K562 (cell line): Measurements from ENCODE around the gene MFNG. TPM values are rescaled to one million over a fixed set of nuclear protein-coding genes. Genes with fewer than 3 reads are reported as not detected.

ENCODE experiments used
- ATAC-seq: fragments of 200-7000 bp; cut with Tn5 transposase; 3 replicates; pipeline ENCODE4 v1.9.1; 2020; ENCODE audit warnings: moderate library complexity
- BruUV-seq: library from RNA; stranded (reverse); fragments of 400-500 nt; replicated peaks from 2 replicates; lab custom pipeline; 2021; lab: Mats Ljungman, UMichigan
- CTCF ChIA-PET: fragments of 300-600 bp; formaldehyde crosslinking; extraction: SDS; loops from one replicate; lab custom pipeline; 2021; ENCODE audit warnings: low intra/inter-chr PET ratio; lab: Yijun Ruan, JAX
- POLR2A ChIA-PET: fragments of 300-600, 350-650 bp; sonication (Branson Sonifier 250); formaldehyde crosslinking; extraction: SDS; loops from one replicate; lab custom pipeline; 2021; ENCODE audit warnings: antibody characterized with exemption, inconsistent platforms; lab: Yijun Ruan, JAX
- DNase-seq, 4 experiments: peaks; one replicate each; pipeline versions ENCODE4 v3.0.0 to v3.0.0-alpha.2; 2011 to 2018; ENCODE audit warnings: low spot score in 3 of 4, mixed read lengths in 3 of 4; ENCODE audit errors: extremely low read depth in 1 of 4
- FAIRE-seq: peaks from 2 replicates; lab custom pipeline; 2011; peaks lifted over from hg19 to GRCh38; lab: Jason Lieb, UNC
- H2AFZ ChIP-seq: 2 replicates; pipeline ENCODE4 v1.6.0; 2011; ENCODE audit warnings: low read depth, low read length, control low read depth, inconsistent platforms
- H3K27ac ChIP-seq: fragments of 200-600 bp; 3 replicates; pipeline ENCODE4 v1.8.0; 2011; ENCODE audit warnings: low read depth, mild to moderate bottlenecking, control low read depth, inconsistent platforms, low read length, moderate library complexity, mixed read lengths; ENCODE audit errors: extremely low read depth
- H3K27me3 ChIP-seq, 2 experiments: fragments of 300-600 bp in 1 of 2; 2 replicates in 1 of 2; 3 replicates in 1 of 2; pipeline versions ENCODE4 v1.6.0 to v1.8.0; 2011; ENCODE audit warnings: inconsistent platforms in 2 of 2, low read length in 2 of 2, mild to moderate bottlenecking in 1 of 2, mixed read lengths in 1 of 2, moderate library complexity in 1 of 2; ENCODE audit not compliant: control insufficient read depth in 2 of 2, insufficient read depth in 2 of 2
- H3K36me3 ChIP-seq: fragments of 300-600 bp; 3 replicates; pipeline ENCODE4 v1.8.0; 2011; ENCODE audit warnings: mild to moderate bottlenecking, low read length, inconsistent platforms; ENCODE audit not compliant: control insufficient read depth, insufficient read depth
- H3K4me1 ChIP-seq, 2 experiments: fragments of 200-600 bp in 1 of 2; replicated peaks in 1 of 2; 2 replicates in 1 of 2; 3 replicates in 1 of 2; pipeline versions ENCODE4 v1.5.1 to v1.8.0; 2011; ENCODE audit warnings: inconsistent platforms in 2 of 2, low read length in 2 of 2, mild to moderate bottlenecking in 1 of 2, mixed read lengths in 1 of 2, moderate library complexity in 1 of 2; ENCODE audit not compliant: control insufficient read depth in 2 of 2, insufficient read depth in 2 of 2
- H3K4me2 ChIP-seq: 2 replicates; pipeline ENCODE4 v1.6.1; 2011; ENCODE audit warnings: low read length, control low read depth, inconsistent platforms, mixed read lengths; ENCODE audit not compliant: insufficient read depth
- H3K4me3 ChIP-seq: fragments of 200-600 bp; sonication (generic), shearing (Covaris generic); 2 replicates; pipeline ENCODE4 v1.5.1; 2016; ENCODE audit warnings: control low read depth, inconsistent platforms
- H3K79me2 ChIP-seq: fragments of 200-600 bp; 3 replicates; pipeline ENCODE4 v1.8.0; 2011; ENCODE audit warnings: low read length, inconsistent platforms; ENCODE audit not compliant: control insufficient read depth, insufficient read depth
- H3K9ac ChIP-seq, 2 experiments: 2 replicates each; pipeline versions ENCODE4 v1.6.0 to v1.6.1; 2011; ENCODE audit warnings: low read depth in 2 of 2, low read length in 2 of 2, control low read depth in 1 of 2, inconsistent platforms in 1 of 2, mild to moderate bottlenecking in 1 of 2, mixed read lengths in 1 of 2; ENCODE audit not compliant: insufficient read depth in 1 of 2
- H3K9me1 ChIP-seq: one replicate; pipeline ENCODE4 v1.6.0; 2011; ENCODE audit warnings: inconsistent platforms, mild to moderate bottlenecking, low read length, moderate library complexity; ENCODE audit not compliant: control insufficient read depth, insufficient read depth
- H3K9me3 ChIP-seq: replicated peaks from 2 replicates; pipeline ENCODE4 v1.5.1; 2011; ENCODE audit warnings: low read depth, low read length, inconsistent platforms; ENCODE audit not compliant: control insufficient read depth, insufficient read depth
- H4K20me1 ChIP-seq: replicated peaks from 2 replicates; pipeline ENCODE4 v1.6.1; 2011; ENCODE audit warnings: low read length, inconsistent platforms, mixed read lengths; ENCODE audit not compliant: control insufficient read depth, insufficient read depth
- ATF3 ChIP-seq, 2 experiments: fragments of 450-650 bp in 1 of 2; sonication (generic) in 1 of 2; formaldehyde crosslinking in 1 of 2; IDR thresholded peaks in 1 of 2; conservative IDR thresholded peaks in 1 of 2; 2 replicates each; pipeline versions ENCODE4 v1.6.1 to v1.8.1; 2016 to 2023; ENCODE audit warnings: mild to moderate bottlenecking in 2 of 2, moderate library complexity in 2 of 2, inconsistent platforms in 1 of 2, missing genetic modification reagents in 1 of 2
- CHD1 ChIP-seq: fragments of 200-600 bp; sonication (generic); IDR thresholded peaks from one replicate; pipeline ENCODE4 v1.6.1; 2012; ENCODE audit warnings: mild to moderate bottlenecking, moderate library complexity, low read length, inconsistent platforms
- DMBX1 ChIP-seq: fragments of 250-450 bp; sonication (Bioruptor Pico); IDR thresholded peaks from 2 replicates; pipeline ENCODE4 v1.8.0; 2022; ENCODE audit warnings: inconsistent platforms, mild to moderate bottlenecking, moderate library complexity, borderline replicate concordance
- ELF1 ChIP-seq: fragments of 200-800 bp; sonication (Bioruptor generic); IDR thresholded peaks from 2 replicates; pipeline ENCODE4 v1.6.1; 2016; ENCODE audit warnings: missing genetic modification characterization, missing compliant biosample characterization
- FOSL1 ChIP-seq: fragments of 200-800 bp; sonication (Bioruptor generic); conservative IDR thresholded peaks from 2 replicates; pipeline ENCODE4 v1.6.1; 2016; ENCODE audit warnings: missing genetic modification characterization, missing compliant biosample characterization
- HDGF ChIP-seq: fragments of 450-650 bp; IDR thresholded peaks from 2 replicates; pipeline ENCODE4 v1.6.1; 2016
- HNRNPLL ChIP-seq: fragments of 200-400 bp; formaldehyde crosslinking; IDR thresholded peaks from 2 replicates; pipeline ENCODE4 v1.6.1; 2017; ENCODE audit warnings: low read length, low read depth, mild to moderate bottlenecking; ENCODE audit not compliant: poor library complexity, severe bottlenecking
- JUND ChIP-seq, 2 experiments: IDR thresholded peaks; 2 replicates in 1 of 2; 3 replicates in 1 of 2; pipeline ENCODE4 v1.6.1; 2011; ENCODE audit warnings: borderline replicate concordance in 2 of 2, low read depth in 2 of 2, low read length in 2 of 2, improper control_type of control experiment in 1 of 2, missing biosample characterization in 1 of 2, missing genetic modification characterization in 1 of 2, missing genetic modification reagents in 1 of 2
- MYNN ChIP-seq, 2 experiments: sonication (generic); formaldehyde crosslinking in 1 of 2; IDR thresholded peaks; 2 replicates each; pipeline versions ENCODE4 v1.5.0 to v1.6.1; 2016 to 2020; ENCODE audit warnings: antibody characterized with exemption in 1 of 2, missing genetic modification reagents in 1 of 2
- NBN ChIP-seq: fragments of 450-650 bp; IDR thresholded peaks from 2 replicates; pipeline ENCODE4 v1.6.1; 2016; ENCODE audit warnings: low read depth, mild to moderate bottlenecking
- NR2C2 ChIP-seq, 2 experiments: fragments of 200-800 bp in 1 of 2; sonication (Bioruptor generic) in 1 of 2; sonication (generic) in 1 of 2; formaldehyde crosslinking in 1 of 2; IDR thresholded peaks; 2 replicates each; pipeline versions ENCODE4 v1.6.1 to v1.8.0; 2016 to 2022; ENCODE audit warnings: mild to moderate bottlenecking in 1 of 2, missing compliant biosample characterization in 1 of 2, missing genetic modification characterization in 1 of 2, missing genetic modification reagents in 1 of 2
- NUFIP1 ChIP-seq: fragments of 450-650 bp; IDR thresholded peaks from 2 replicates; pipeline ENCODE4 v1.6.1; 2018; ENCODE audit not compliant: partially characterized antibody
- SUPT5H ChIP-seq: fragments of 450-650 bp; IDR thresholded peaks from 2 replicates; pipeline ENCODE4 v1.6.1; 2016
- TAF15 ChIP-seq: fragments of 200-400 bp; formaldehyde crosslinking; IDR thresholded peaks from 2 replicates; pipeline ENCODE4 v1.6.1; 2017; ENCODE audit warnings: mild to moderate bottlenecking, low read depth, low read length, moderate library complexity
- ZBTB2 ChIP-seq: fragments of 450-650 bp; IDR thresholded peaks from 2 replicates; pipeline ENCODE4 v1.6.1; 2016; ENCODE audit warnings: antibody characterized with exemption
- ZBTB5 ChIP-seq: fragments of 450-650 bp; IDR thresholded peaks from 2 replicates; pipeline ENCODE4 v1.6.1; 2017; ENCODE audit warnings: antibody characterized with exemption
- ZNF324 ChIP-seq: fragments of 250-450 bp; sonication (Bioruptor Pico); IDR thresholded peaks from 2 replicates; pipeline ENCODE4 v1.4.0; 2020; ENCODE audit warnings: mild to moderate bottlenecking
- WGBS: fragments of 100-300 bp; shearing (Covaris generic); methylation state at CpG from one replicate; pipeline ENCODE4 v1.1.6; 2016; ENCODE audit warnings: low coverage, mixed read lengths; ENCODE audit not compliant: insufficient coverage; ENCODE audit errors: missing lambda C conversion rate; 5-methylcytosine and 5-hydroxymethylcytosine counted together
- in situ Hi-C: fragments of 300-500 bp; cut with MboI; formaldehyde crosslinking; loops from 4 replicates; pipeline ENCODE4 v1.15.0; 2018; ENCODE audit warnings: inconsistent platforms, mixed read lengths
- intact Hi-C: fragments of 100-400 bp; cut with micrococcal nuclease; formaldehyde crosslinking; loops from 2 replicates; pipeline ENCODE4 v1.14.2; 2022
- polyA plus RNA-seq, 8 experiments: library from polyadenylated mRNA; depleted of rRNA in 4 of 8; stranded (reverse) in 5 of 8; unstranded in 3 of 8; fragments of >200 nt; fragmentation: Nextera tagmentation in 2 of 8; fragmentation: Illumina TruSeq in 1 of 8; extraction: Ambion mirVana in 2 of 8; extraction: Trizol in 1 of 8; gene quantifications; 2 replicates each; pipeline versions ENCODE4 v1.2.1 to v1.2.3, GENCODE V29; 2011 to 2014; ENCODE audit warnings: inconsistent platforms in 1 of 8, missing spikeins in 1 of 8
- total RNA-seq, 7 experiments: library from RNA; depleted of rRNA in 6 of 7; stranded (reverse); fragments of >200 nt in 6 of 7; fragmentation: Illumina TruSeq in 2 of 7; extraction: Trizol in 2 of 7; gene quantifications; 2 replicates each; pipeline versions ENCODE4 v1.2.1 to v1.2.3, GENCODE V29; 2011 to 2021; ENCODE audit warnings: low replicate concordance in 1 of 7

The MFNG gene
- total and polyA plus RNA-seq, 9 of the 15 experiments (the other 6 are each of a cell fraction or from before 2014, with no cell fraction given): 0.13 to 0.73 (median 0.38) TPM; not detected in 4

GRCh38 chr22:37533995-37534394 lies 47.8 kb upstream of the MFNG start:
- Histone ChIP-seq H3K9me3 (no peaks in the 10 kb centered on the region), H3K27me3 (no peaks in the 10 kb centered on the region), H2AFZ (no peak overlapping the region), H3K9ac (no peak overlapping the region), H3K79me2 (no peaks in the 10 kb centered on the region), H3K36me3 (no peaks in the 10 kb centered on the region), H3K4me1 (peaks cover 6 to 10% of the 10 kb centered on the region in 2 experiments; a peak in 3 of 5 replicates), H3K27ac (no peak overlapping the region), H3K4me2 (no peak overlapping the region), H3K4me3 (no peak overlapping the region), H4K20me1 (no peaks in the 10 kb centered on the region), H3K9me1 (no peaks in the 10 kb centered on the region)
- in situ Hi-C loops: loop anchor here (5.0 kb wide), 1 partner anchor 68 kb away; no protein-coding TSS in a partner anchor
- DNase-seq (peak in 1 of 4 experiments; percentile 24), FAIRE-seq (peak; percentile 68), ATAC-seq (no peak)
- ChIA-PET POLR2A (interaction anchor here (1.1 kb wide), 1 partner anchor 28 kb away, joined by 3 read pairs; no protein-coding TSS in a partner anchor), CTCF (no interaction called here)
- BruUV-seq: no TSS peak
- intact Hi-C loops: no loop called here
- 0% methylated on average over 9 of the region's 9 CpGs for WGBS
- TF ChIP-seq DMBX1 (CRISPR knock-in tag): no peak
- no peak for TF ChIP-seq ZBTB5
- TF ChIP-seq ATF3 (IDR thresholded peaks at IDR 0.05): peak; percentile 52; the same call in 1 of the 2 replicates
- TF ChIP-seq ATF3 (CRISPR knock-in tag; conservative IDR thresholded peaks at IDR 0.05): no peak
- no peak for TF ChIP-seq ZNF324 (CRISPR knock-in tag)
- TF ChIP-seq ELF1: no peak
- TF ChIP-seq NR2C2 (CRISPR knock-in tag; IDR thresholded peaks at IDR 0.05): no peak
- TF ChIP-seq NR2C2 (tag; IDR thresholded peaks at IDR 0.05): no peak
- no peak for TF ChIP-seq HDGF
- no peak for TF ChIP-seq ZBTB2
- no peak for TF ChIP-seq SUPT5H
- no peak for TF ChIP-seq NBN
- no peak for TF ChIP-seq NUFIP1
- TF ChIP-seq TAF15: no peak
- TF ChIP-seq JUND (IDR thresholded peaks at IDR 0.05; ENCODE audit: borderline replicate concordance, low read depth, low read length): peak; percentile 74; the same call in 1 of the 2 replicates
- peak; percentile 68; the same call in 1 of the 3 replicates for TF ChIP-seq JUND (tag; IDR thresholded peaks at IDR 0.05; ENCODE audit: borderline replicate concordance, low read depth, low read length)
- TF ChIP-seq MYNN (IDR thresholded peaks at IDR 0.05): no peak
- TF ChIP-seq MYNN (CRISPR knock-in tag; IDR thresholded peaks at IDR 0.05): no peak
- no peak for TF ChIP-seq CHD1
- no peak for TF ChIP-seq HNRNPLL
- peak; percentile 79 for TF ChIP-seq FOSL1 (tag)
